ENCODE measurements around the gene WASF2.

WASF2 gene

DNA sequence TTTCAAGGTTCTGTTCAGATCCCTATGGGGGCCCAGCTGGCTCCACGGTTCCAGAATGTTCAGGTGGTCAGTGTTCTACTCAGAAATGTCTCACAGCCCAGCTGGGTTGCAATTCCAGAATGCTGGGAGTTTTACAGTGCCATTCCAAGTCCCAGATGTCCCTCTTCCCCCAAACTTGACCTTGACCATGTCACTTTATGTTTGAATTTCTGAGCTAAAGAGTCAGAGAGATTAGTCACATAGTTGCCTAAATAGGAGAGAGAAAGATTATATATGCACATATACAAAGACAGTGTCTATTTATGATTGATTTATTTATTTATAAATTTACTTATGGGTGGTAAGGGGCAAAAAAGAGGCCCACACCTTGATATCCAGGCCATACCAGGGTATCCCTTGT lies 95.0 kb downstream of the WASF2 start:
- peaks cover 0 to 11% of the 10 kb centered on the region in 2 experiments for H3K27me3 ChIP-seq (ENCODE audit: control insufficient read depth in 1 of 2, insufficient read depth in 1 of 2, low read length in 2 of 2)
- H3K79me1 ChIP-seq (replicated peaks; ENCODE audit: low read length, poor library complexity, severe bottlenecking) = peaks cover 10% of the 10 kb centered on the region
- no peak overlapping the region for H3K4me2 ChIP-seq (ENCODE audit: low read length, poor library complexity, severe bottlenecking)
- H2BK12ac ChIP-seq (ENCODE audit: low read length in 2 of 2) = no peak overlapping the region
- H3K4me1 ChIP-seq (ENCODE audit: control insufficient read depth, insufficient read depth, low read depth, low read length) = peaks cover 28% of the 10 kb centered on the region
- H3K4ac ChIP-seq (ENCODE audit: low read depth in 1 of 2, low read length in 2 of 2) = no peak overlapping the region
- H3K18ac ChIP-seq (ENCODE audit: low read depth in 1 of 2, low read length in 2 of 2) = no peak overlapping the region
- 85% methylated on average over 1 of the region's 1 CpG for WGBS
- H3K14ac ChIP-seq (ENCODE audit: low read length in 2 of 2) = no peak overlapping the region
- H3K4me3 ChIP-seq (ENCODE audit: insufficient read depth in 1 of 2, low read depth in 1 of 2, low read length in 2 of 2) = no peak overlapping the region
- no peak overlapping the region for H2BK5ac ChIP-seq (ENCODE audit: low read depth, low read length, poor library complexity, severe bottlenecking)
- H2BK120ac ChIP-seq (ENCODE audit: low read depth, low read length) = no peak overlapping the region
- H2AFZ ChIP-seq (ENCODE audit: low read depth, low read length) = no peak overlapping the region
- H3K9me3 ChIP-seq (ENCODE audit: control insufficient read depth, low read length) = no peaks in the 10 kb centered on the region
- no peak overlapping the region for H2AK5ac ChIP-seq (ENCODE audit: low read length, severe bottlenecking)
- DNase-seq = peak; percentile 51
- peak overlapping the region; percentile 75 for H3K9ac ChIP-seq (ENCODE audit: low read length)
- no peak overlapping the region for H3K27ac ChIP-seq (ENCODE audit: low read length, poor library complexity, severe bottlenecking)
- H4K91ac ChIP-seq (ENCODE audit: low read length) = no peak overlapping the region
- H4K8ac ChIP-seq (ENCODE audit: low read length) = no peak overlapping the region
- peaks cover 0 to 6% of the 10 kb centered on the region in 2 experiments for H3K36me3 ChIP-seq (ENCODE audit: control insufficient read depth in 1 of 2, insufficient read depth in 2 of 2, low read depth in 1 of 2, low read length in 2 of 2)
- H2BK15ac ChIP-seq (ENCODE audit: low read depth, poor library complexity, severe bottlenecking) = no peak overlapping the region
- no peak overlapping the region for H3K23ac ChIP-seq (ENCODE audit: low read length in 2 of 2)

DNA sequence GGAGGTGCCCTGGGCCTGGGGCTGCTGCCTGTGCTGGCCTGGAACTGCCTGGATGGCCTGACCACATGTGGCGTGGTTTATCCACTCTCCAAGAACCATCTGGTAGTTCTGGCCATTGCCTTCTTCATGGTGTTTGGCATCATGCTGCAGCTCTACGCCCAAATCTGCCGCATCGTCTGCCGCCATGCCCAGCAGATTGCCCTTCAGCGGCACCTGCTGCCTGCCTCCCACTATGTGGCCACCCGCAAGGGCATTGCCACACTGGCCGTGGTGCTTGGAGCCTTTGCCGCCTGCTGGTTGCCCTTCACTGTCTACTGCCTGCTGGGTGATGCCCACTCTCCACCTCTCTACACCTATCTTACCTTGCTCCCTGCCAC lies 95.7 kb downstream of the WASF2 start:
- H3K27me3 ChIP-seq (ENCODE audit: control insufficient read depth in 1 of 2, insufficient read depth in 1 of 2, low read length in 2 of 2) = peaks cover 0 to 8% of the 10 kb centered on the region in 2 experiments
- no peak overlapping the region for H2BK120ac ChIP-seq (ENCODE audit: low read depth, low read length)
- no peak overlapping the region for H3K23ac ChIP-seq (ENCODE audit: low read length in 2 of 2)
- H3K9me3 ChIP-seq (ENCODE audit: control insufficient read depth, low read length) = no peaks in the 10 kb centered on the region
- H4K8ac ChIP-seq (ENCODE audit: low read length) = no peak overlapping the region
- H2BK15ac ChIP-seq (ENCODE audit: low read depth, poor library complexity, severe bottlenecking) = no peak overlapping the region
- H3K9ac ChIP-seq (ENCODE audit: low read length) = no peak overlapping the region
- peak overlapping the region in 1 of 2 experiments; percentile 2 for H2BK12ac ChIP-seq (ENCODE audit: low read length in 2 of 2)
- 96% methylated on average over 9 of the region's 9 CpGs for WGBS
- no peak overlapping the region for H3K4me2 ChIP-seq (ENCODE audit: low read length, poor library complexity, severe bottlenecking)
- peaks cover 21% of the 10 kb centered on the region for H3K4me1 ChIP-seq (ENCODE audit: control insufficient read depth, insufficient read depth, low read depth, low read length)
- peak overlapping the region; percentile 37 for H4K91ac ChIP-seq (ENCODE audit: low read length)
- peaks cover 0 to 6% of the 10 kb centered on the region in 2 experiments for H3K36me3 ChIP-seq (ENCODE audit: control insufficient read depth in 1 of 2, insufficient read depth in 2 of 2, low read depth in 1 of 2, low read length in 2 of 2)
- H3K18ac ChIP-seq (ENCODE audit: low read depth in 1 of 2, low read length in 2 of 2) = no peak overlapping the region
- H3K79me1 ChIP-seq (replicated peaks; ENCODE audit: low read length, poor library complexity, severe bottlenecking) = peaks cover 6% of the 10 kb centered on the region
- H2BK5ac ChIP-seq (ENCODE audit: low read depth, low read length, poor library complexity, severe bottlenecking) = no peak overlapping the region
- H3K4ac ChIP-seq (ENCODE audit: low read depth in 1 of 2, low read length in 2 of 2) = no peak overlapping the region
- no peak overlapping the region for H3K4me3 ChIP-seq (ENCODE audit: insufficient read depth in 1 of 2, low read depth in 1 of 2, low read length in 2 of 2)
- H2AFZ ChIP-seq (ENCODE audit: low read depth, low read length) = no peak overlapping the region
- DNase-seq = no peak
- H2AK5ac ChIP-seq (ENCODE audit: low read length, severe bottlenecking) = no peak overlapping the region
- no peak overlapping the region for H3K27ac ChIP-seq (ENCODE audit: low read length, poor library complexity, severe bottlenecking)
- H3K14ac ChIP-seq (ENCODE audit: low read length in 2 of 2) = peak overlapping the region in 1 of 2 experiments; percentile 23

DNA sequence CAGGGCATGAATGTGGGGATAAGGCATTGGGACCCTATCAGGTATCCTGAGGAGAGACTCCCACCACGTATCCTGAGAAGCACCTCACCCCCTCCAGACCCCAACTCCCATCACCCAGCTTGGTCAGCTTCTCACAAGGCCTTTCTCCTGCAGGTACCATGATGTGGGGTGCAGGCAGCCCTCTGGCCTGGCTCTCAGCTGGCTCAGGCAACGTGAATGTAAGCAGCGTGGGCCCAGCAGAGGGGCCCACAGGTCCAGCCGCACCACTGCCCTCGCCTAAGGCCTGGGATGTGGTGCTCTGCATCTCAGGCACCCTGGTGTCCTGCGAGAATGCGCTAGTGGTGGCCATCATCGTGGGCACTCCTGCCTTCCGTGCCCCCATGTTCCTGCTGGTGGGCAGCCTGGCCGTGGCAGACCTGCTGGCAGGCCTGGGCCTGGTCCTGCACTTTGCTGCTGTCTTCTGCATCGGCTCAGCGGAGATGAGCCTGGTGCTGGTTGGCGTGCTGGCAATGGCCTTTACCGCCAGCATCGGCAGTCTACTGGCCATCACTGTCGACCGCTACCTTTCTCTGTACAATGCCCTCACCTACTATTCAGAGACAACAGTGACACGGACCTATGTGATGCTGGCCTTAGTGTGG lies 96.2 kb downstream of the WASF2 start:
- Histone ChIP-seq H3K27me3 (ENCODE audit: control insufficient read depth in 1 of 2, insufficient read depth in 1 of 2, low read length in 2 of 2) (peaks cover 0 to 8% of the 10 kb centered on the region in 2 experiments), H3K79me1 (replicated peaks; ENCODE audit: low read length, poor library complexity, severe bottlenecking) (peaks cover 6% of the 10 kb centered on the region), H3K14ac (ENCODE audit: low read length in 2 of 2) (no peak overlapping the region), H2BK120ac (ENCODE audit: low read depth, low read length) (no peak overlapping the region), H3K18ac (ENCODE audit: low read depth in 1 of 2, low read length in 2 of 2) (no peak overlapping the region), H3K4me1 (ENCODE audit: control insufficient read depth, insufficient read depth, low read depth, low read length) (peaks cover 18% of the 10 kb centered on the region), H3K4me2 (ENCODE audit: low read length, poor library complexity, severe bottlenecking) (no peak overlapping the region), H3K4me3 (ENCODE audit: insufficient read depth in 1 of 2, low read depth in 1 of 2, low read length in 2 of 2) (peak overlapping the region in 1 of 2 experiments; percentile 88), H4K8ac (ENCODE audit: low read length) (no peak overlapping the region), H3K23ac (ENCODE audit: low read length in 2 of 2) (no peak overlapping the region), H4K91ac (ENCODE audit: low read length) (peak overlapping the region; percentile 21), H3K9ac (ENCODE audit: low read length) (peak overlapping the region; percentile 29), H3K27ac (ENCODE audit: low read length, poor library complexity, severe bottlenecking) (no peak overlapping the region), H3K4ac (ENCODE audit: low read depth in 1 of 2, low read length in 2 of 2) (no peak overlapping the region), H2BK15ac (ENCODE audit: low read depth, poor library complexity, severe bottlenecking) (no peak overlapping the region), H2AFZ (ENCODE audit: low read depth, low read length) (no peak overlapping the region), H2BK12ac (ENCODE audit: low read length in 2 of 2) (no peak overlapping the region), H3K9me3 (ENCODE audit: control insufficient read depth, low read length) (no peaks in the 10 kb centered on the region), H2BK5ac (ENCODE audit: low read depth, low read length, poor library complexity, severe bottlenecking) (no peak overlapping the region), H2AK5ac (ENCODE audit: low read length, severe bottlenecking) (no peak overlapping the region), H3K36me3 (ENCODE audit: control insufficient read depth in 1 of 2, insufficient read depth in 2 of 2, low read depth in 1 of 2, low read length in 2 of 2) (peaks cover 0 to 6% of the 10 kb centered on the region in 2 experiments)
- 96% methylated on average over 18 of the region's 18 CpGs for WGBS
- DNase-seq = no peak

DNA sequence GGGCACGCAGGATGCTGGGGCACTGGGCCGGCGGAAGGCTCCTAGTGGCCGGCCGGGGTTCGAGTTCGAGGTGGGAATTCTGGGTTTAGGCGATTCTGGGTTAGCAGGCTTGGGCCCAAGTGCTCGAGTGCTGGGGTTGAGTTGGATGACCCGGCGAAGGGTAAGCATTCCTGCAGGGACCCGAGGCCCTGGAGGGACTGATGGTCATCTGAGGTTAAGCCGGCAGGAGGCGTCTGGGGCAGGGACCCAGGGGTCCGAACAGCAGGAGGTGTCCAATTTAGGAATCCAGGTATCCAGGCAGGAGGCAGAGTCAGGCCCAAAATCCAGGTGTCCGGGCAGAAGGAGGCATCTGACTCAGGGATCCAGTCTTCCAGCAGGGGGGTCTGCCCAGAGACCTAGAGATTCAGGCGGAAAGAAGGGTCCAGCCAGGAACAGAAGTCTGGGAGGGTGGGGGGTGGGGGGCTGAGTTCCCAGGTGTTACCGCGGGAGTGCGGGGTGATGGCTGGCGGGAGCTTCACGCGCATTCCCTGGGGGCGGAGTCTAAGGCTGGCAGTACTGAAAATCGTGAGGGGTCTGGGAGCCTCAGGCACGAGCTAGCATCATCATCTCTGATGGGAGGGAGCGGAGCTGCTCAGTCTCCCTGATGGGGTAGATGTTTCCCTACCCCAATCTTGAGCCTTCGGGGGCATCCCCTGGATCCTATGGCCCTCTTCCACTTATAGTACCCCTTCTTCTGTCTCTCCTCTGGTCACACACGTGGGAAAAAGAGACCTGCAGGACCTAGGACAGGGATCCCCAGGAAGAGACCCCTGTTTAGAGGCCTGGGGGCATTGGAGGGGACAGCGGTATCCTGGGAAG lies 97.0 kb downstream of the WASF2 start:
- peak overlapping the region; percentile 68 to 88 for H3K4me3 ChIP-seq (ENCODE audit: insufficient read depth in 1 of 2, low read depth in 1 of 2, low read length in 2 of 2)
- peak overlapping the region; percentile 78 for H2BK120ac ChIP-seq (ENCODE audit: low read depth, low read length)
- H3K4ac ChIP-seq (ENCODE audit: low read depth in 1 of 2, low read length in 2 of 2) = peak overlapping the region; percentile 58 to 79
- H2BK12ac ChIP-seq (ENCODE audit: low read length in 2 of 2) = peak overlapping the region in 1 of 2 experiments; percentile 37
- H3K27me3 ChIP-seq (ENCODE audit: control insufficient read depth in 1 of 2, insufficient read depth in 1 of 2, low read length in 2 of 2) = peaks cover 0 to 8% of the 10 kb centered on the region in 2 experiments
- H3K23ac ChIP-seq (ENCODE audit: low read length in 2 of 2) = no peak overlapping the region
- H2AK5ac ChIP-seq (ENCODE audit: low read length, severe bottlenecking) = peak overlapping the region; percentile 37
- no peak overlapping the region for H3K14ac ChIP-seq (ENCODE audit: low read length in 2 of 2)
- peak overlapping the region; percentile 31 for H4K8ac ChIP-seq (ENCODE audit: low read length)
- H2AFZ ChIP-seq (ENCODE audit: low read depth, low read length) = peak overlapping the region; percentile 67
- 18% methylated on average over 28 of the region's 30 CpGs for WGBS
- peak overlapping the region; percentile 65 for H4K91ac ChIP-seq (ENCODE audit: low read length)
- H3K4me1 ChIP-seq (ENCODE audit: control insufficient read depth, insufficient read depth, low read depth, low read length) = peaks cover 18% of the 10 kb centered on the region
- H2BK15ac ChIP-seq (ENCODE audit: low read depth, poor library complexity, severe bottlenecking) = peak overlapping the region; percentile 55
- H3K18ac ChIP-seq (ENCODE audit: low read depth in 1 of 2, low read length in 2 of 2) = peak overlapping the region; percentile 63 to 82
- peak overlapping the region; percentile 94 for H3K4me2 ChIP-seq (ENCODE audit: low read length, poor library complexity, severe bottlenecking)
- H2BK5ac ChIP-seq (ENCODE audit: low read depth, low read length, poor library complexity, severe bottlenecking) = peak overlapping the region; percentile 47
- H3K79me1 ChIP-seq (replicated peaks; ENCODE audit: low read length, poor library complexity, severe bottlenecking) = peaks cover 6% of the 10 kb centered on the region
- H3K9ac ChIP-seq (ENCODE audit: low read length) = peak overlapping the region; percentile 95
- peak; percentile 29 for DNase-seq
- peaks cover 0 to 6% of the 10 kb centered on the region in 2 experiments for H3K36me3 ChIP-seq (ENCODE audit: control insufficient read depth in 1 of 2, insufficient read depth in 2 of 2, low read depth in 1 of 2, low read length in 2 of 2)
- no peaks in the 10 kb centered on the region for H3K9me3 ChIP-seq (ENCODE audit: control insufficient read depth, low read length)
- no peak overlapping the region for H3K27ac ChIP-seq (ENCODE audit: low read length, poor library complexity, severe bottlenecking)

Measured in mesenchymal stem cell (in vitro differentiated cells and primary cell).